ENCODE measurements around the gene GSTM1.

DNA sequence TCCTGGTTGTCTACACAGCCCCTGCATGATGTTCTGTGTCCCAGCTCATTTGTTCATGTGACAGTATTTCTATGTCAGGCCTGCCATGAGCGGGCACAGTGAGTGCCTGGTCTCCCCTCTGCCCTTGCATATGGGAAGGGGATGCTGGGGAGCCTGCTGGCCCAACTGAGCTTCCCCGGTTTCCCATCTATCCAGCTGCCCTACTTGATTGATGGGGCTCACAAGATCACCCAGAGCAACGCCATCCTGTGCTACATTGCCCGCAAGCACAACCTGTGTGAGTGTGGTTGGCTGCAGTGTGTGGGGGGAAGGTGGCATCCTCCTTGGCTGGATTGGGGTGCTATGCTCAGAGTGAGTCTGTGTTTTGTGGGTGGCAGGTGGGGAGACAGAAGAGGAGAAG is 30.2 kb upstream of the GSTM1 start:
- TF ChIP-seq, protein P1, sequence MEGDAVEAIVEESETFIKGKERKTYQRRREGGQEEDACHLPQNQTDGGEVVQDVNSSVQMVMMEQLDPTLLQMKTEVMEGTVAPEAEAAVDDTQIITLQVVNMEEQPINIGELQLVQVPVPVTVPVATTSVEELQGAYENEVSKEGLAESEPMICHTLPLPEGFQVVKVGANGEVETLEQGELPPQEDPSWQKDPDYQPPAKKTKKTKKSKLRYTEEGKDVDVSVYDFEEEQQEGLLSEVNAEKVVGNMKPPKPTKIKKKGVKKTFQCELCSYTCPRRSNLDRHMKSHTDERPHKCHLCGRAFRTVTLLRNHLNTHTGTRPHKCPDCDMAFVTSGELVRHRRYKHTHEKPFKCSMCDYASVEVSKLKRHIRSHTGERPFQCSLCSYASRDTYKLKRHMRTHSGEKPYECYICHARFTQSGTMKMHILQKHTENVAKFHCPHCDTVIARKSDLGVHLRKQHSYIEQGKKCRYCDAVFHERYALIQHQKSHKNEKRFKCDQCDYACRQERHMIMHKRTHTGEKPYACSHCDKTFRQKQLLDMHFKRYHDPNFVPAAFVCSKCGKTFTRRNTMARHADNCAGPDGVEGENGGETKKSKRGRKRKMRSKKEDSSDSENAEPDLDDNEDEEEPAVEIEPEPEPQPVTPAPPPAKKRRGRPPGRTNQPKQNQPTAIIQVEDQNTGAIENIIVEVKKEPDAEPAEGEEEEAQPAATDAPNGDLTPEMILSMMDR (IDR thresholded peaks at IDR 0.05 in 8 of 11, conservative IDR thresholded peaks at IDR 0.05 in 3 of 11), result no peak
- TF ChIP-seq POLR2AphosphoS5 (IDR thresholded peaks at IDR 0.05), result no peak
